HG03039 (cell line): ENCODE measurements around the gene GGCX.
"Not testable (repeated sequence)": the region's sequence is repeated elsewhere in the genome, so short reads cannot be mapped to it uniquely, and the experiment has no call there.

Source experiments
- ATAC-seq: cut with Tn5 transposase; IDR thresholded peaks from one replicate; pipeline ENCODE4 v1.9.1; 2021; ENCODE audit warnings: mild to moderate bottlenecking, moderate library complexity; ENCODE audit not compliant: unreplicated experiment

Gene GGCX

GRCh38 chr2:85594715-85595300 lies 33.5 kb upstream of the GGCX start:
- ATAC-seq = no peak

GRCh38 chr2:85593023-85593422 lies 31.7 kb upstream of the GGCX start:
- ATAC-seq = no peak

GRCh38 chr2:85592299-85592698 lies 31.0 kb upstream of the GGCX start:
- not testable (repeated sequence) for ATAC-seq

GRCh38 chr2:85591563-85591962 lies 30.3 kb upstream of the GGCX start:
- no peak for ATAC-seq

- no peak for ATAC-seq
Measured at GRCh38 chr2:85590950-85591349, 29.7 kb upstream of the GGCX start.

GRCh38 chr2:85589982-85590791 lies 28.9 kb upstream of the GGCX start:
- no peak for ATAC-seq

- no peak for ATAC-seq
Measured at GRCh38 chr2:85589181-85589580, 27.9 kb upstream of the GGCX start.

- ATAC-seq = no peak
Measured at GRCh38 chr2:85588645-85589044, 27.4 kb upstream of the GGCX start.

- no peak for ATAC-seq
Measured at GRCh38 chr2:85588236-85588635, 26.9 kb upstream of the GGCX start.

GRCh38 chr2:85585781-85586105 lies 24.4 kb upstream of the GGCX start:
- ATAC-seq = no peak

- ATAC-seq = no peak
Measured at GRCh38 chr2:85584857-85585780, 23.8 kb upstream of the GGCX start.

GRCh38 chr2:85584354-85584856 lies 23.1 kb upstream of the GGCX start, which contains the start of gene VAMP5:
VAMP5 (plus strand) TSS chr2:85584431; CDS start chr2:85584491, 60 bp downstream.
- no peak for ATAC-seq

GRCh38 chr2:85583667-85584353 lies 22.5 kb upstream of the GGCX start:
- ATAC-seq = no peak

- ATAC-seq = no peak
Measured at GRCh38 chr2:85582492-85582891, 21.2 kb upstream of the GGCX start.

- ATAC-seq = no peak
Measured at GRCh38 chr2:85580206-85580605, 18.9 kb upstream of the GGCX start.

- no peak for ATAC-seq
Measured at GRCh38 chr2:85579266-85579935, 18.1 kb upstream of the GGCX start.

- no peak for ATAC-seq
Measured at GRCh38 chr2:85578243-85579180, 17.2 kb upstream of the GGCX start.

- ATAC-seq = peak; percentile 72
Measured at GRCh38 chr2:85577386-85578242, 16.3 kb upstream of the GGCX start, which contains the start of gene VAMP8. VAMP8 (plus strand) TSS chr2:85577586; CDS start chr2:85577647, 61 bp downstream.
